HG03108 (cell line): ENCODE data around the gene RETREG3.
"Not testable (repeated sequence)": the region's sequence is repeated elsewhere in the genome, so short reads cannot be mapped to it uniquely, and the experiment has no call there.

Experiments
- ATAC-seq: cut with Tn5 transposase; IDR thresholded peaks from one replicate; pipeline ENCODE4 v1.9.1; 2021; ENCODE audit warnings: moderate library complexity; ENCODE audit not compliant: unreplicated experiment

Gene RETREG3

GRCh38 chr17:42574463-42574862, 34.7 kb downstream of the RETREG3 start:
- no peak for ATAC-seq

GRCh38 chr17:42573095-42573494, 36.1 kb downstream of the RETREG3 start:
- ATAC-seq: no peak

GRCh38 chr17:42571435-42572225, 37.5 kb downstream of the RETREG3 start:
- no peak for ATAC-seq

- ATAC-seq: no peak
Observed at GRCh38 chr17:42568341-42569111, 40.6 kb downstream of the RETREG3 start.

- peak; percentile 43 for ATAC-seq
Observed at GRCh38 chr17:42566883-42567573, 42.1 kb downstream of the RETREG3 start, which contains the start of gene MLX. Gene MLX (plus strand): TSS chr17:42567100. CDS start chr17:42567125, 25 bp downstream.

- no peak for ATAC-seq
Observed at GRCh38 chr17:42566215-42566882, 42.8 kb downstream of the RETREG3 start.

- no peak for ATAC-seq
Observed at GRCh38 chr17:42565523-42566214, 43.5 kb downstream of the RETREG3 start.

GRCh38 chr17:42564815-42565522, 44.2 kb downstream of the RETREG3 start:
- ATAC-seq: no peak

- ATAC-seq: no peak
Observed at GRCh38 chr17:42563950-42564349, 45.2 kb downstream of the RETREG3 start.

GRCh38 chr17:42563543-42563942, 45.6 kb downstream of the RETREG3 start:
- ATAC-seq: no peak

- ATAC-seq: no peak
Observed at GRCh38 chr17:42563143-42563509, 46.0 kb downstream of the RETREG3 start.

GRCh38 chr17:42562388-42563142, 46.6 kb downstream of the RETREG3 start:
- ATAC-seq: no peak

- ATAC-seq: peak; percentile 44
Observed at GRCh38 chr17:42561897-42562387, 47.2 kb downstream of the RETREG3 start, which contains the start of gene COASY. Gene COASY (plus strand): TSS chr17:42562148. CDS start chr17:42562623, 475 bp downstream.

- ATAC-seq: no peak
Observed at GRCh38 chr17:42560246-42560645, 48.9 kb downstream of the RETREG3 start.

GRCh38 chr17:42559075-42559474, 50.1 kb downstream of the RETREG3 start:
- ATAC-seq: no peak

GRCh38 chr17:42555961-42556617, 53.1 kb downstream of the RETREG3 start:
- not testable (repeated sequence) for ATAC-seq

GRCh38 chr17:42555122-42555622, 54.0 kb downstream of the RETREG3 start:
- ATAC-seq: no peak
